Left ventricle myocardium inferior (tissue), 1 donor: ENCODE measurements around the gene KCND3. TPM values are rescaled to one million over a fixed set of nuclear protein-coding genes. Genes with fewer than 3 reads are reported as not detected.

Experiments
- DNase-seq: peaks from one replicate; pipeline ENCODE4 v3.0.0-alpha.2; 2020
- H3K27ac ChIP-seq: fragments of 200-600 bp; replicated peaks from 2 replicates; pipeline ENCODE4 v1.8.0; 2021
- H3K27me3 ChIP-seq: fragments of 200-600 bp; 2 replicates; pipeline ENCODE4 v1.8.0; 2021; ENCODE audit warnings: low read depth
- H3K36me3 ChIP-seq: fragments of 200-600 bp; 2 replicates; pipeline ENCODE4 v1.8.0; 2021
- H3K4me1 ChIP-seq: fragments of 200-600 bp; 2 replicates; pipeline ENCODE4 v1.8.0; 2021
- H3K4me3 ChIP-seq: fragments of 200-600 bp; 2 replicates; pipeline ENCODE4 v1.8.0; 2021; ENCODE audit warnings: mild to moderate bottlenecking, moderate library complexity
- H3K9me3 ChIP-seq: fragments of 200-600 bp; replicated peaks from 2 replicates; pipeline ENCODE4 v1.8.0; 2021
- intact Hi-C: fragments of 100-400 bp; cut with micrococcal nuclease; formaldehyde crosslinking; loops from one replicate; pipeline ENCODE4 v1.11.0; 2022
- total RNA-seq: library from RNA; stranded (reverse); fragmentation: NEBNext Ultra II Directional; extraction: Animal tissue kit (Norgen Biotek cat#: 25700); gene quantifications from one replicate; pipeline ENCODE4 v1.2.1, GENCODE V29; 2021
- TF ChIP-seq, protein P1 (sequence below): fragments of 200-600 bp; IDR thresholded peaks from 2 replicates; pipeline ENCODE4 v1.8.0; 2021; ENCODE audit warnings: antibody characterized with exemption, mild to moderate bottlenecking, borderline replicate concordance
- donor health status: DM: no; HTN: yes; CAD: no; lungs with severe emphysema.

Gene KCND3
- total RNA-seq, 1 donor from 2014 or later, result 19.2 TPM

DNA sequence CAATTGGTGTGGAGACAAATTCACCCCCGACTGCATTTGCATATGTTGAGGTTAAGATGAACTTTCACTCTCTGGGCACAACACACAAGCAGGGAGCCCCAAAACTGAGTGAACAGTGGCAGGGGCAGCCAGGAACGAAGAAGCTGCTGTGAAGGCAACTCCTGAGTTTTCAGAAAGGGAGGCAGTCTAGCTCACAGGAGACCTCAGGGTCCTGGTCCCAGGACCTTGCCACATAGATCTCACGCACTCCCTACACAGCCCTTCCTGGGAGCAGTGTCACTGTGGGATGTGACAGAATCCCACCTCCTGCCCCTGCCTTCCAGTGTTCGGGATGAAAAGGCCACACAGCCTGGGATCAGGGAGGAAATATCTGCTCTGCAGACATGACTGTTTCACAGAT, 60.9 kb downstream of the KCND3 start:
- no peak for DNase-seq
- H3K27me3 ChIP-seq, result no peaks in the 10 kb centered on the region
- no peak overlapping the region for H3K4me3 ChIP-seq
- intact Hi-C loops, result no loop called here
- no peak overlapping the region for H3K27ac ChIP-seq
- H3K4me1 ChIP-seq, result peaks cover 52% of the 10 kb centered on the region
- TF ChIP-seq, protein P1, sequence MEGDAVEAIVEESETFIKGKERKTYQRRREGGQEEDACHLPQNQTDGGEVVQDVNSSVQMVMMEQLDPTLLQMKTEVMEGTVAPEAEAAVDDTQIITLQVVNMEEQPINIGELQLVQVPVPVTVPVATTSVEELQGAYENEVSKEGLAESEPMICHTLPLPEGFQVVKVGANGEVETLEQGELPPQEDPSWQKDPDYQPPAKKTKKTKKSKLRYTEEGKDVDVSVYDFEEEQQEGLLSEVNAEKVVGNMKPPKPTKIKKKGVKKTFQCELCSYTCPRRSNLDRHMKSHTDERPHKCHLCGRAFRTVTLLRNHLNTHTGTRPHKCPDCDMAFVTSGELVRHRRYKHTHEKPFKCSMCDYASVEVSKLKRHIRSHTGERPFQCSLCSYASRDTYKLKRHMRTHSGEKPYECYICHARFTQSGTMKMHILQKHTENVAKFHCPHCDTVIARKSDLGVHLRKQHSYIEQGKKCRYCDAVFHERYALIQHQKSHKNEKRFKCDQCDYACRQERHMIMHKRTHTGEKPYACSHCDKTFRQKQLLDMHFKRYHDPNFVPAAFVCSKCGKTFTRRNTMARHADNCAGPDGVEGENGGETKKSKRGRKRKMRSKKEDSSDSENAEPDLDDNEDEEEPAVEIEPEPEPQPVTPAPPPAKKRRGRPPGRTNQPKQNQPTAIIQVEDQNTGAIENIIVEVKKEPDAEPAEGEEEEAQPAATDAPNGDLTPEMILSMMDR, result no peak
- H3K36me3 ChIP-seq, result no peaks in the 10 kb centered on the region
- no peaks in the 10 kb centered on the region for H3K9me3 ChIP-seq

DNA sequence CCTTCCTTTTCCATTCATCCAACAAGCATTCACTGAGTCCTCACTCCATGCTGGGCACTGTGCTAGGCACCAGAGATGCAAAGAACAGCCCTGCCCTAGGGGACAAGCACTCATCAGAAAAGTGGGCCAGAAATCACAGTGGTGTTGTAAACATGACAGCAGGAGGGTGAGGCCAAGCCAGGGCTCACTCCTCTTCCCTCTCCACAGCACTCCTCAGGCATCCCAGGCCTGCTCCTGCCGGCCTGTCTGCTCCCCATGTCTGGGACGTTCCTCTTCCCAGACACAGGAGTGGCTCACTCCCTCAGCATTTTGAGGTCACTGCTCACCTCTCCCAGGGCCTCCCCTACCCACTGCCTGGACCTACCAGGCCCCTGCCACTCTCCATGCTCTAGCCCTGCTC, 61.8 kb downstream of the KCND3 start:
- Histone ChIP-seq H3K9me3 (no peaks in the 10 kb centered on the region), H3K4me1 (peaks cover 52% of the 10 kb centered on the region), H3K27me3 (no peaks in the 10 kb centered on the region), H3K36me3 (no peaks in the 10 kb centered on the region), H3K4me3 (no peak overlapping the region), H3K27ac (no peak overlapping the region)
- TF ChIP-seq, protein P1, result no peak
- intact Hi-C loops, result no loop called here
- no peak for DNase-seq

DNA sequence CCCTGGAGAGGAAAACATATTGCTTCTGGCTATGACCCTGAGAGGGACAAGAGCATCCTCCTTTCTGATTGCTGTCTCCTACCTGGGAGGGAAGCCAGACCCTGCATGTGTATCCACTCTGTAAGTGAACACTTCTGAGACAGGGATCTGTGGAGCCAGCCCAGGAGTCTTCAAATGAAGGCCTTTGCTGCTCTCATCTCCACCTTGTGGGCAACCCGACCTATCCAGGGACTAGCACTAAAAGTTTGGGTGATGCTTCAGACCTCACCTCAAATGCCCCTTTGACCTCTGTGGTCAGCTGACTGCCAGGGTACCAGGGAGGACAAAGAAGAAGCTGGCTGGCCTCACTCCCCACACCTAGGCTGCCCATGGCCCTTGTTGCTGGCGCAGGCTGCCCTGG, 64.7 kb downstream of the KCND3 start:
- H3K27ac ChIP-seq, result peak overlapping the region; percentile 30

DNA sequence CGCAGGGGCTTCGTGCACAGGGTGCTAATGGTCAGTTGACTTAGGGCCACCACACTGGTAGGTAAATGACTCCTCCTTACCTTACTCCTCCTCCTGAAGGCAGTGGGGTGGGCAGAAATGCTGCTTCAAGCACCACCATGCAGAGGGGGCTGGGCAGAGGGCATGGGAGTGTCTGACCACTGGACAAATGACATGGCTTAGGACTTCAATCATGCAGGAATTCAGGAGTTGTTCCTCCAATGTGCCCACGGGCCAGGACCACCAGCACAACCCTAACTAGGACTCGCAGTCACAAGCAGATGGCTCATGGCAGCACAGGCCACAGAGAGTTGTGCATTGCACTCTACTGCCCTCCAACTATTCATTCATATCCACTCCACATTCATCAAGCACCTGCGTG, 65.7 kb downstream of the KCND3 start:
- H3K27ac ChIP-seq, result no peak overlapping the region
- no peaks in the 10 kb centered on the region for H3K36me3 ChIP-seq
- intact Hi-C loops, result no loop called here
- no peak for DNase-seq
- no peaks in the 10 kb centered on the region for H3K9me3 ChIP-seq
- TF ChIP-seq, protein P1, result no peak
- H3K4me1 ChIP-seq, result peaks cover 73% of the 10 kb centered on the region
- H3K27me3 ChIP-seq, result no peaks in the 10 kb centered on the region
- H3K4me3 ChIP-seq, result no peak overlapping the region

More for the DNA sequence above, 64.7 kb downstream of the KCND3 start:
- H3K27me3 ChIP-seq, result no peaks in the 10 kb centered on the region
- no peaks in the 10 kb centered on the region for H3K9me3 ChIP-seq
- no peaks in the 10 kb centered on the region for H3K36me3 ChIP-seq
- TF ChIP-seq, protein P1, result no peak
- peaks cover 73% of the 10 kb centered on the region for H3K4me1 ChIP-seq
- H3K4me3 ChIP-seq, result no peak overlapping the region
- intact Hi-C loops, result no loop called here
- no peak for DNase-seq

DNA sequence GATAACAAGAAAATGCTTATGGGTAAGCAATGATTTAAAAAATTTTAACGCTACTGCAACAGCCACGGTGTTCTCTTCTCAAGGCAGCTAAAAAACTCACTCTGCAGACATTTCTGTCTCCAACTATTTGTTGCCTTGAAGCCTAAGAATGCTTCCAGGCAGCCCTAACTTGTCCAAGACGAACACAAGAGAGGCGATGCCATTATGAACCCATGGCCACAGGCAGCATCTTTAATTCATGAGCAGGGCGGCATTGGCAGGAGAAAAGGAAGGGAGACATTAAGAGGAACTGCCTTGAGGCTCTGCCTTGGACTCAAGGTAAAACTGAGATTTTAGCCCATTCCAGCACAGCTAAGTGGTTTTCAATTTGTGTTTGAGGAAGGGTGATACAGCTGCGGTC, 67.5 kb downstream of the KCND3 start:
- intact Hi-C loops, result no loop called here
- Histone ChIP-seq H3K9me3 (no peaks in the 10 kb centered on the region), H3K36me3 (no peaks in the 10 kb centered on the region), H3K4me1 (peaks cover 65% of the 10 kb centered on the region), H3K27ac (peak overlapping the region; percentile 92), H3K27me3 (no peaks in the 10 kb centered on the region), H3K4me3 (no peak overlapping the region)
- TF ChIP-seq, protein P1, result no peak
- DNase-seq, result no peak
